NB4 (cell line): ENCODE data around the gene MSH2.
"Not testable (repeated sequence)": the region's sequence is repeated elsewhere in the genome, so short reads cannot be mapped to it uniquely, and the experiment has no call there.

ENCODE experiments used
- DNase-seq: peaks from one replicate; pipeline ENCODE4 v3.0.0; 2010; ENCODE audit warnings: low read depth
- H3K4me3 ChIP-seq: one replicate; pipeline ENCODE4 v1.5.1; 2011; ENCODE audit warnings: mild to moderate bottlenecking, low read depth, low read length, moderate library complexity
- CTCF ChIP-seq: IDR thresholded peaks from one replicate; pipeline ENCODE4 v1.5.1; 2012; ENCODE audit warnings: low read depth, low read length
- MAX ChIP-seq: IDR thresholded peaks from 2 replicates; pipeline ENCODE4 v1.6.1; 2011; ENCODE audit warnings: low read depth, low read length
- MYC ChIP-seq: IDR thresholded peaks from 2 replicates; pipeline ENCODE4 v1.6.1; 2011; ENCODE audit warnings: low read depth, low read length
- POLR2A ChIP-seq: IDR thresholded peaks from 2 replicates; pipeline ENCODE4 v1.6.1; 2011; ENCODE audit warnings: mild to moderate bottlenecking; ENCODE audit not compliant: insufficient read length; ENCODE audit errors: extremely low read depth

Gene MSH2

GRCh38 chr2:47499621-47500309 is 96.8 kb downstream of the MSH2 start:
- TF ChIP-seq MYC (no peak), POLR2A (no peak), MAX (no peak), CTCF (no peak)
- DNase-seq, result no peak
- H3K4me3 ChIP-seq, result no peak overlapping the region

GRCh38 chr2:47501374-47502200 is 98.6 kb downstream of the MSH2 start:
- H3K4me3 ChIP-seq, result no peak overlapping the region
- TF ChIP-seq MAX (no peak), POLR2A (no peak), CTCF (no peak), MYC (no peak)
- peak; percentile 60 for DNase-seq

- H3K4me3 ChIP-seq, result not testable (repeated sequence)
- DNase-seq, result peak; percentile 52
These were observed 99.5 kb downstream of the MSH2 start for GRCh38 chr2:47502498-47502897.

GRCh38 chr2:47503481-47504070 is 100.6 kb downstream of the MSH2 start:
- H3K4me3 ChIP-seq, result no peak overlapping the region
- no peak for DNase-seq
- TF ChIP-seq MAX (no peak), CTCF (no peak), POLR2A (no peak), MYC (no peak)

- DNase-seq, result peak; percentile 45
- TF ChIP-seq MYC (no peak), CTCF (no peak), POLR2A (no peak), MAX (no peak)
- no peak overlapping the region for H3K4me3 ChIP-seq
These were observed 101.3 kb downstream of the MSH2 start for GRCh38 chr2:47504174-47504810.

GRCh38 chr2:47506024-47506423 is 103.1 kb downstream of the MSH2 start:
- TF ChIP-seq POLR2A, result no peak
- TF ChIP-seq MAX, result no peak
- no peak for TF ChIP-seq CTCF
- no peak for TF ChIP-seq MYC
- no peak overlapping the region for H3K4me3 ChIP-seq
- no peak for DNase-seq
